ENCODE data around the gene RGS12.

The RGS12 gene

DNA sequence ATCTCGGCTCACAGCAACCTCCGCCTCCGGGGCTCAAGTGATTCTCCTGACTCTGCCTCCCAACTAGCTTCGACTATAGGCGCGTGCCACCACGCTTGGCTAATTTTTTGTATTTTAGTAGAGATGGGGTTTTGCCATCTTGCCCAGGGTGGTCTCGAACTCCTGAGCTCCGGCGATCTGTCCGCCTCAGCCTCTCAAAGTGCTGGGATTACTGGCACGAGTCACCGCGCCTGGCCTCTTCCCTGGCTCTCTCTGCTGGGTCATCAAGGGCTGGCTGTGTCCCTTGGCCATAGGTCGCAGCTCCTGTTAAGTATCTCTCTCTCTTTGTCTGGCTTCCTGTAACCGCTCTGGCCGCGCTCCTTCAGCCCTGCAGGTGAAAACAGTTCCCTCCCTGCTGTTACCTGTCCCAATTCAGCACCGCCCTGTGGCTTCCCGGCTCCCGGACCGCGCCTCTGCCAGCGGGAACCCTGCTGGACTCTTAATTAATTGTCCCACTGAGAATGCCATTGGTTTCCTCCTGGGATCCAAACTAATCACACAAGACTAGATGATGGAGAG, 1.3 kb upstream of the RGS12 start:
- Histone ChIP-seq H3K4me3 (replicated peaks; ENCODE audit: insufficient read depth, low read length) (peak overlapping the region; percentile 89), H3K27ac (replicated peaks) (no peak overlapping the region), H3K27me3 (ENCODE audit: insufficient read depth, poor library complexity, severe bottlenecking) (peaks cover 7% of the 10 kb centered on the region)
- TF ChIP-seq, protein P1, sequence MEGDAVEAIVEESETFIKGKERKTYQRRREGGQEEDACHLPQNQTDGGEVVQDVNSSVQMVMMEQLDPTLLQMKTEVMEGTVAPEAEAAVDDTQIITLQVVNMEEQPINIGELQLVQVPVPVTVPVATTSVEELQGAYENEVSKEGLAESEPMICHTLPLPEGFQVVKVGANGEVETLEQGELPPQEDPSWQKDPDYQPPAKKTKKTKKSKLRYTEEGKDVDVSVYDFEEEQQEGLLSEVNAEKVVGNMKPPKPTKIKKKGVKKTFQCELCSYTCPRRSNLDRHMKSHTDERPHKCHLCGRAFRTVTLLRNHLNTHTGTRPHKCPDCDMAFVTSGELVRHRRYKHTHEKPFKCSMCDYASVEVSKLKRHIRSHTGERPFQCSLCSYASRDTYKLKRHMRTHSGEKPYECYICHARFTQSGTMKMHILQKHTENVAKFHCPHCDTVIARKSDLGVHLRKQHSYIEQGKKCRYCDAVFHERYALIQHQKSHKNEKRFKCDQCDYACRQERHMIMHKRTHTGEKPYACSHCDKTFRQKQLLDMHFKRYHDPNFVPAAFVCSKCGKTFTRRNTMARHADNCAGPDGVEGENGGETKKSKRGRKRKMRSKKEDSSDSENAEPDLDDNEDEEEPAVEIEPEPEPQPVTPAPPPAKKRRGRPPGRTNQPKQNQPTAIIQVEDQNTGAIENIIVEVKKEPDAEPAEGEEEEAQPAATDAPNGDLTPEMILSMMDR (IDR thresholded peaks at IDR 0.05; ENCODE audit: insufficient read depth, low read length), result no peak
- no peak for TF ChIP-seq POLR2AphosphoS5 (IDR thresholded peaks at IDR 0.05; ENCODE audit: low read depth)
- TF ChIP-seq GABPA (IDR thresholded peaks at IDR 0.05; ENCODE audit: low read depth), result no peak
- TF ChIP-seq, protein P2, sequence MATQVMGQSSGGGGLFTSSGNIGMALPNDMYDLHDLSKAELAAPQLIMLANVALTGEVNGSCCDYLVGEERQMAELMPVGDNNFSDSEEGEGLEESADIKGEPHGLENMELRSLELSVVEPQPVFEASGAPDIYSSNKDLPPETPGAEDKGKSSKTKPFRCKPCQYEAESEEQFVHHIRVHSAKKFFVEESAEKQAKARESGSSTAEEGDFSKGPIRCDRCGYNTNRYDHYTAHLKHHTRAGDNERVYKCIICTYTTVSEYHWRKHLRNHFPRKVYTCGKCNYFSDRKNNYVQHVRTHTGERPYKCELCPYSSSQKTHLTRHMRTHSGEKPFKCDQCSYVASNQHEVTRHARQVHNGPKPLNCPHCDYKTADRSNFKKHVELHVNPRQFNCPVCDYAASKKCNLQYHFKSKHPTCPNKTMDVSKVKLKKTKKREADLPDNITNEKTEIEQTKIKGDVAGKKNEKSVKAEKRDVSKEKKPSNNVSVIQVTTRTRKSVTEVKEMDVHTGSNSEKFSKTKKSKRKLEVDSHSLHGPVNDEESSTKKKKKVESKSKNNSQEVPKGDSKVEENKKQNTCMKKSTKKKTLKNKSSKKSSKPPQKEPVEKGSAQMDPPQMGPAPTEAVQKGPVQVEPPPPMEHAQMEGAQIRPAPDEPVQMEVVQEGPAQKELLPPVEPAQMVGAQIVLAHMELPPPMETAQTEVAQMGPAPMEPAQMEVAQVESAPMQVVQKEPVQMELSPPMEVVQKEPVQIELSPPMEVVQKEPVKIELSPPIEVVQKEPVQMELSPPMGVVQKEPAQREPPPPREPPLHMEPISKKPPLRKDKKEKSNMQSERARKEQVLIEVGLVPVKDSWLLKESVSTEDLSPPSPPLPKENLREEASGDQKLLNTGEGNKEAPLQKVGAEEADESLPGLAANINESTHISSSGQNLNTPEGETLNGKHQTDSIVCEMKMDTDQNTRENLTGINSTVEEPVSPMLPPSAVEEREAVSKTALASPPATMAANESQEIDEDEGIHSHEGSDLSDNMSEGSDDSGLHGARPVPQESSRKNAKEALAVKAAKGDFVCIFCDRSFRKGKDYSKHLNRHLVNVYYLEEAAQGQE (IDR thresholded peaks at IDR 0.05; ENCODE audit: insufficient replicate concordance, low read depth), result no peak
- no peak for TF ChIP-seq SPI1 (IDR thresholded peaks at IDR 0.05; ENCODE audit: borderline replicate concordance, low read depth)
- DNase-seq (ENCODE audit: low read depth in 1 of 2, low spot score in 1 of 2), result no peak

DNA sequence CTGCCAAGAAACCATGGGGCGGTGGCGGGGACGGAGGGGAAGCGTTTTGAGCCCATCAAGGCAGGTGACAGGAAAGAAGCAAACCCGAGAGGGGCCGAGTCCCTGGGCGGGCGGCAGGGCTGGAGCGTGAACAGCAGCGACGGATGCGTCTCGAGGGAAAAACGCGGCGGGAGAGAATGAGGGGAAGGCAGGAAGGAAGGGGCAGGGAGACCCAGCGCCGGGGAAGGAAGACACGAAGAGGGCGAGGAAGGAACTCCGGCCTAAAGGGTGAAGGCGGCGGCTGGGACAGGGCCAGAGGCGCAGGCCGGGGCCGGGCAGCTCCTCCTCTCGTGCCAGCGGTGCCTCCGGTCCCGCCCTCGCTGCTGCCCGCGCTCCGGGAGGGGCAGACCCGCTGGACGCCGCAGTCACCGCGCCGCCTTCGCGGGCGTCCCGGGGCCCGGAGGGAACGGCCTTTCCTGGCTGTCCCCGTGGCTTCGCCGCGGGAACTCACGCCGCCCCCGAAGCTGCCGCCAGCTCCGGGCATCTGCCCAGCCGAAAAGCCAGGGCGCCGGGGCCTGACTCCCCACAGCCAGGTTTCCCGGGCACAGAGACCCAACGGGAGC, 751 bp upstream of the RGS12 start:
- TF ChIP-seq SPI1 (IDR thresholded peaks at IDR 0.05; ENCODE audit: borderline replicate concordance, low read depth) (no peak), POLR2AphosphoS5 (IDR thresholded peaks at IDR 0.05; ENCODE audit: low read depth) (no peak), GABPA (IDR thresholded peaks at IDR 0.05; ENCODE audit: low read depth) (no peak)
- TF ChIP-seq, protein P1 (IDR thresholded peaks at IDR 0.05; ENCODE audit: insufficient read depth, low read length), result no peak
- TF ChIP-seq, protein P2 (IDR thresholded peaks at IDR 0.05; ENCODE audit: insufficient replicate concordance, low read depth), result no peak
- Histone ChIP-seq H3K27ac (replicated peaks) (peak overlapping the region; percentile 33; the same call in 1 of the 2 replicates), H3K27me3 (ENCODE audit: insufficient read depth, poor library complexity, severe bottlenecking) (peaks cover 7% of the 10 kb centered on the region), H3K4me3 (replicated peaks; ENCODE audit: insufficient read depth, low read length) (peak overlapping the region; percentile 89)
- peak; percentile 19 to 40 for DNase-seq (ENCODE audit: low read depth in 1 of 2, low spot score in 1 of 2)

DNA sequence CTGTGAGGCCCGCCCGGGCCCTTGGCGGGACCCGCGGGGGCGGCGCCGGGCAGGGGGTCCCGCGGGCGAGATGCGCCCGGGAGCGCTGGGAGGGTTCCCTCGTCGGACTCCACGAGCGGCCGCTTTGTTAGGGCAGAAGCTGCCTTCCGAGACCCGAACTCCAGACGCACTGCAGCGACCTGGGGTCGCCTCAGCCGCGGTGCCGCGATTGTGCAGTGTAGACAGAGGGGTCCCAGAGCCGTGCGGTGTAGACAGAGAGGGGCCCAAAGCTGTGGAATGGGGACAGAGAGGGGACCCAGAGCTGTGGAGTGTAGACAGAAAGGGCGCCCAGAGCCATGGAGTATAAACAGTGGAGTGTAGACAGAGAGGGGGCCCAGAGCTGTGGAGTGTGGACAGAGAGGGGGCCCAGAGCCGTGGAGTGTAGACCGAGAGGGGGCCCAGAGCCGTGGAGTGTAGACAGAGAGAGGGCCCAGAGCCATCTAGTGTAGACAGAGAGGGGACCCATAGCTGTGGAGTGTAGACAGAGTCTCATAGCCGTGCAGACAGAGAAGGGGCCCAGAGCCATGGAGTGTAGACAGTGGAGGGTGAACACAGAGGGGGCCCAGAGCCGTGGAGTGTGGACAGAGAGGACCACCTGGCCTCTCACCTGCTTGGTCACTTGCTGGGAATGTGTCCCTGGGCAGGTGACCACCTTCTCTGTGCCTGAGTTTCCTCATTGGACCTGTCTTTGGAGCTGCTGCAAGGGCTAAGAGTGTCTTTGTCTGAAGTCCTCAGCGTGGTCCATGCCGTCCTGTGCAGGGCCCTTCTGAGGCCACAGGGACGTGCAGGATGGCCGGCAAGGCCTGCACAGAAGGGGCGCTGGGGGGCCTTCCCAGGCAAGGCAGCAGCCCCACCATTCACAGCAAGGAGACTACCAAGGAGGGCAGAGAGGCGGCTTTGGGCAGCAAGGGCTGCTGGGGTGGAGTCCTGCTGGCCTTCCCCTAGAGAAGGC, 875 bp downstream of the RGS12 start:
- peak overlapping the region; percentile 17 for H3K4me3 ChIP-seq (replicated peaks; ENCODE audit: insufficient read depth, low read length)
- TF ChIP-seq GABPA (IDR thresholded peaks at IDR 0.05; ENCODE audit: low read depth), result no peak
- TF ChIP-seq SPI1 (IDR thresholded peaks at IDR 0.05; ENCODE audit: borderline replicate concordance, low read depth), result no peak
- TF ChIP-seq, protein P2 (IDR thresholded peaks at IDR 0.05; ENCODE audit: insufficient replicate concordance, low read depth), result no peak
- no peak for DNase-seq (ENCODE audit: low read depth in 1 of 2, low spot score in 1 of 2)
- H3K27me3 ChIP-seq (ENCODE audit: insufficient read depth, poor library complexity, severe bottlenecking), result peaks cover 7% of the 10 kb centered on the region
- no peak overlapping the region for H3K27ac ChIP-seq (replicated peaks)
